Measurements from ENCODE around the gene OR9A2. TPM values are rescaled to one million over a fixed set of nuclear protein-coding genes. Genes with fewer than 3 reads are reported as not detected.

Gene OR9A2
- total RNA-seq, 1 donor from 2014 or later = not detected

GRCh38 chr7:143048827-143049226 lies 21.9 kb upstream of the OR9A2 start:
- DNase-seq = no peak

GRCh38 chr7:143047326-143047725 lies 20.4 kb upstream of the OR9A2 start:
- no peak for TF ChIP-seq CTCF (IDR thresholded peaks at IDR 0.05)
- Histone ChIP-seq H3K4me3 (no peak overlapping the region), H3K36me3 (no peaks in the 10 kb centered on the region), H3K27ac (no peak overlapping the region), H3K9me3 (no peaks in the 10 kb centered on the region), H3K4me1 (no peaks in the 10 kb centered on the region), H3K27me3 (no peaks in the 10 kb centered on the region)
- ATAC-seq = peak; percentile 61
- intact Hi-C loops (cut with DNase I) = no loop called here
- DNase-seq = no peak

More at GRCh38 chr7:143048827-143049226, 21.9 kb upstream of the OR9A2 start:
- ATAC-seq = no peak
- Histone ChIP-seq H3K4me3 (no peak overlapping the region), H3K27me3 (no peaks in the 10 kb centered on the region), H3K4me1 (no peaks in the 10 kb centered on the region), H3K27ac (no peak overlapping the region), H3K36me3 (no peaks in the 10 kb centered on the region), H3K9me3 (no peaks in the 10 kb centered on the region)
- intact Hi-C loops (cut with DNase I) = no loop called here
- no peak for TF ChIP-seq CTCF (IDR thresholded peaks at IDR 0.05)

GRCh38 chr7:143046426-143046851 lies 19.5 kb upstream of the OR9A2 start:
- no peak for TF ChIP-seq CTCF (IDR thresholded peaks at IDR 0.05)
- H3K27ac ChIP-seq = no peak overlapping the region
- DNase-seq = no peak
- no peaks in the 10 kb centered on the region for H3K27me3 ChIP-seq
- H3K4me3 ChIP-seq = no peak overlapping the region
- ATAC-seq = no peak
- no peaks in the 10 kb centered on the region for H3K36me3 ChIP-seq
- no peaks in the 10 kb centered on the region for H3K4me1 ChIP-seq
- H3K9me3 ChIP-seq = no peaks in the 10 kb centered on the region
- intact Hi-C loops (cut with DNase I) = no loop called here

- Histone ChIP-seq H3K4me1 (no peaks in the 10 kb centered on the region), H3K27me3 (no peaks in the 10 kb centered on the region), H3K36me3 (no peaks in the 10 kb centered on the region), H3K9me3 (no peaks in the 10 kb centered on the region), H3K4me3 (no peak overlapping the region), H3K27ac (no peak overlapping the region)
- no peak for DNase-seq
- ATAC-seq = no peak
- TF ChIP-seq CTCF (IDR thresholded peaks at IDR 0.05) = no peak
- intact Hi-C loops (cut with DNase I) = no loop called here
These were observed 16.5 kb upstream of the OR9A2 start for GRCh38 chr7:143043391-143043790.

- Histone ChIP-seq H3K36me3 (no peaks in the 10 kb centered on the region), H3K4me3 (no peak overlapping the region), H3K9me3 (no peaks in the 10 kb centered on the region), H3K27ac (no peak overlapping the region), H3K27me3 (no peaks in the 10 kb centered on the region), H3K4me1 (no peaks in the 10 kb centered on the region)
- ATAC-seq (no peak), DNase-seq (no peak)
- intact Hi-C loops (cut with DNase I) = no loop called here
- TF ChIP-seq CTCF (IDR thresholded peaks at IDR 0.05) = no peak
These were observed 15.9 kb upstream of the OR9A2 start for GRCh38 chr7:143042790-143043271.
